Measurements from ENCODE around the gene FBXW7. TPM values are rescaled to one million over a fixed set of nuclear protein-coding genes. Genes with fewer than 3 reads are reported as not detected.

The FBXW7 gene
- total and polyA plus RNA-seq, 2 of the 8 experiments (the other 6 are each of a cell fraction or from before 2014, with no cell fraction given), result 6.0 to 26.7 TPM

- H3K4me2 ChIP-seq (ENCODE audit: insufficient read depth in 1 of 2, low read depth in 2 of 2, low read length in 2 of 2), result peak overlapping the region; percentile 83 to 88
- no peaks in the 10 kb centered on the region for H3K27me3 ChIP-seq (replicated peaks in 1 of 4; ENCODE audit: control insufficient read depth in 3 of 4, extremely low read depth in 1 of 4, insufficient read depth in 3 of 4, low read length in 3 of 4)
- no peak overlapping the region for H4K5ac ChIP-seq (ENCODE audit: insufficient read length, low read depth, low read length)
- peak overlapping the region; percentile 84 to 98 (median 92) for H3K4me3 ChIP-seq (ENCODE audit: extremely low read depth in 1 of 4, insufficient read depth in 2 of 4, low read depth in 3 of 4, low read length in 4 of 4)
- H3K23me2 ChIP-seq (ENCODE audit: low read depth, low read length), result no peaks in the 10 kb centered on the region; the same call in 1 of the 2 replicates
- FAIRE-seq (no peak), DNase-seq (ENCODE audit: low read depth in 1 of 2, low spot score in 2 of 2) (peak in 1 of 2 experiments; percentile 58)
- TF ChIP-seq POU5F1 (IDR thresholded peaks at IDR 0.05; ENCODE audit: low read depth, low read length) (no peak), KDM1A (IDR thresholded peaks at IDR 0.05; ENCODE audit: borderline replicate concordance, low read length) (no peak), EGR1 (IDR thresholded peaks at IDR 0.05; ENCODE audit: borderline replicate concordance, low read depth, low read length) (0 out of 2 replicates have a peak, but pooled peaks have one; percentile 10), ASH2L (IDR thresholded peaks at IDR 0.05; ENCODE audit: low read length) (peak; percentile 77)
- H2BK15ac ChIP-seq (ENCODE audit: low read length), result no peak overlapping the region
- no peak overlapping the region for H2BK12ac ChIP-seq (ENCODE audit: low read depth, low read length)
- H4K8ac ChIP-seq (ENCODE audit: extremely low read depth, insufficient read depth, low read length), result peak overlapping the region; percentile 66; the same call in 1 of the 2 replicates
- no peak overlapping the region for H2BK5ac ChIP-seq (ENCODE audit: low read depth, low read length)
- H3K36me3 ChIP-seq (ENCODE audit: control insufficient read depth in 2 of 4, insufficient read depth in 4 of 4, low read length in 3 of 4), result peaks cover 0 to 7% (median 0%) of the 10 kb centered on the region in 4 experiments; a peak in 1 of 8 replicates
- H3K9me3 ChIP-seq (ENCODE audit: insufficient read depth in 2 of 2, low read depth in 1 of 2, low read length in 1 of 2), result no peaks in the 10 kb centered on the region
- H3K18ac ChIP-seq (ENCODE audit: extremely low read depth, low read length), result no peak overlapping the region
- H3K9ac ChIP-seq (replicated peaks in 1 of 4; ENCODE audit: extremely low read depth in 1 of 4, low read depth in 3 of 4, low read length in 3 of 4), result peak overlapping the region in 3 of 4 experiments; percentile 18 to 60 (median 35); a peak in 4 of 7 replicates
- no peak overlapping the region for H4K91ac ChIP-seq (replicated peaks; ENCODE audit: insufficient read length, low read length)
- ChIA-PET POLR2A (ENCODE audit: partially characterized antibody) (interaction anchor here (0.7 to 4.0 kb wide), 6 partner anchors 9 to 244 kb away, joined by 3 to 28 read pairs (median 6); partner anchors contain the start of genes ARFIP1 and TIGD4), CTCF (ENCODE audit: partially characterized antibody) (interaction anchor here (1.2 to 4.2 kb wide), 4 partner anchors 11 to 105 kb away, joined by 3 to 12 read pairs (median 6); no protein-coding TSS in a partner anchor)
- H2AFZ ChIP-seq (ENCODE audit: low read length), result no peak overlapping the region
- H2BK20ac ChIP-seq (ENCODE audit: low read length), result no peak overlapping the region
- H2BK120ac ChIP-seq (replicated peaks; ENCODE audit: low read depth, low read length), result no peak overlapping the region
- no peak overlapping the region for H3K23ac ChIP-seq (ENCODE audit: insufficient read length)
- WGBS, 2 experiments (ENCODE audit: extremely low coverage in 1 of 2, insufficient coverage in 1 of 2, insufficient read length in 1 of 2, insufficient replicate concordance in 2 of 2, low coverage in 1 of 2, low lambda C conversion rate in 2 of 2, missing lambda C conversion rate in 1 of 2), result 9% methylated on average over 26 of the region's 45 CpGs; no CpG with 5 or more reads in 1 of the 2 experiments
- H2AK5ac ChIP-seq (ENCODE audit: low read depth, low read length), result no peak overlapping the region
- no peak overlapping the region for H3K27ac ChIP-seq (ENCODE audit: low read depth, low read length)
- peaks cover 8% of the 10 kb centered on the region for H3K79me1 ChIP-seq (ENCODE audit: low read depth, low read length)
- H3K4me1 ChIP-seq (replicated peaks in 1 of 4; ENCODE audit: control insufficient read depth in 3 of 4, insufficient read depth in 4 of 4, low read length in 3 of 4), result peaks cover 0 to 8% (median 3%) of the 10 kb centered on the region in 4 experiments; a peak in 3 of 7 replicates
- H3K79me2 ChIP-seq (ENCODE audit: control insufficient read depth in 1 of 2, insufficient read depth in 2 of 2, low read length in 2 of 2), result peaks cover 4 to 81% of the 10 kb centered on the region in 2 experiments; a peak in 3 of 4 replicates
- no peak overlapping the region for H3K4ac ChIP-seq (replicated peaks; ENCODE audit: insufficient read length, low read depth, low read length)
- H4K20me1 ChIP-seq (replicated peaks in 1 of 2; ENCODE audit: control insufficient read depth in 1 of 2, insufficient read depth in 2 of 2, low read length in 2 of 2), result peaks cover 14 to 16% of the 10 kb centered on the region in 2 experiments
- no peak overlapping the region for H3K56ac ChIP-seq (replicated peaks; ENCODE audit: insufficient read length, low read depth, low read length)
- no peak overlapping the region for H3K14ac ChIP-seq (ENCODE audit: insufficient read length)
Measured at GRCh38 chr4:152534541-152535359, 1.1 kb downstream of the FBXW7 start.
